ENCODE results near the gene C5orf46.

DNA sequence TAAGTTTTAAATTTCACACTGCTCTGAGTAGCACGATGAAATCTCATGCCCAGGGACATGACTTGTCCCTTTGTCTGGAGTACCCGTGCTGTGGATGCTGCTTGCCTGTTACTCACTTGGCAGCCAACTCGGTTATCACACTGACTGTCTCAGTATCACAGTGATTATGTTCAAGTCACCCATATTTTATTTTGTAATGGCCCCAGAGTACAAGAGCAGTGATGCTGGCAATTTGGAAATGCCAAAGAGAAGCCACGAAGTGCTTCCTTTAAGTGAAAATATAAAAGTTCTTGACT lies 50.6 kb downstream of the C5orf46 start:
- TF ChIP-seq, protein P1, sequence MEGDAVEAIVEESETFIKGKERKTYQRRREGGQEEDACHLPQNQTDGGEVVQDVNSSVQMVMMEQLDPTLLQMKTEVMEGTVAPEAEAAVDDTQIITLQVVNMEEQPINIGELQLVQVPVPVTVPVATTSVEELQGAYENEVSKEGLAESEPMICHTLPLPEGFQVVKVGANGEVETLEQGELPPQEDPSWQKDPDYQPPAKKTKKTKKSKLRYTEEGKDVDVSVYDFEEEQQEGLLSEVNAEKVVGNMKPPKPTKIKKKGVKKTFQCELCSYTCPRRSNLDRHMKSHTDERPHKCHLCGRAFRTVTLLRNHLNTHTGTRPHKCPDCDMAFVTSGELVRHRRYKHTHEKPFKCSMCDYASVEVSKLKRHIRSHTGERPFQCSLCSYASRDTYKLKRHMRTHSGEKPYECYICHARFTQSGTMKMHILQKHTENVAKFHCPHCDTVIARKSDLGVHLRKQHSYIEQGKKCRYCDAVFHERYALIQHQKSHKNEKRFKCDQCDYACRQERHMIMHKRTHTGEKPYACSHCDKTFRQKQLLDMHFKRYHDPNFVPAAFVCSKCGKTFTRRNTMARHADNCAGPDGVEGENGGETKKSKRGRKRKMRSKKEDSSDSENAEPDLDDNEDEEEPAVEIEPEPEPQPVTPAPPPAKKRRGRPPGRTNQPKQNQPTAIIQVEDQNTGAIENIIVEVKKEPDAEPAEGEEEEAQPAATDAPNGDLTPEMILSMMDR (optimal IDR thresholded peaks at IDR 0.05 in 1 of 3, IDR thresholded peaks at IDR 0.05 in 1 of 3, conservative IDR thresholded peaks at IDR 0.05 in 1 of 3; ENCODE audit: extremely low read depth in 1 of 3, insufficient read depth in 2 of 3, low read length in 3 of 3) = no peak
- no peak for TF ChIP-seq EZH2 (IDR thresholded peaks at IDR 0.05; ENCODE audit: low read length)

Measured in keratinocyte (primary cell).